IPS-NIHi11 (cell line): Measurements from ENCODE around the gene ZNF232.
"Not testable (repeated sequence)": the region's sequence is repeated elsewhere in the genome, so short reads cannot be mapped to it uniquely, and the experiment has no call there.

Experiments
- DNase-seq: peaks from one replicate; pipeline ENCODE4 v3.0.0; 2012; ENCODE audit warnings: mixed read lengths, low spot score

The ZNF232 gene

GRCh38 chr17:5111402-5112204 lies at the start of gene ZNF232:
TSS of gene ZNF232 (minus strand) at chr17:5111878. CDS start at chr17:5111822, 56 bp downstream.
- peak; percentile 95 for DNase-seq

- not testable (repeated sequence) for DNase-seq
Measured at GRCh38 chr17:5160702-5161101, 49.0 kb upstream of the ZNF232 start.

GRCh38 chr17:5146122-5146521 lies 34.4 kb upstream of the ZNF232 start:
- not testable (repeated sequence) for DNase-seq

DNA sequence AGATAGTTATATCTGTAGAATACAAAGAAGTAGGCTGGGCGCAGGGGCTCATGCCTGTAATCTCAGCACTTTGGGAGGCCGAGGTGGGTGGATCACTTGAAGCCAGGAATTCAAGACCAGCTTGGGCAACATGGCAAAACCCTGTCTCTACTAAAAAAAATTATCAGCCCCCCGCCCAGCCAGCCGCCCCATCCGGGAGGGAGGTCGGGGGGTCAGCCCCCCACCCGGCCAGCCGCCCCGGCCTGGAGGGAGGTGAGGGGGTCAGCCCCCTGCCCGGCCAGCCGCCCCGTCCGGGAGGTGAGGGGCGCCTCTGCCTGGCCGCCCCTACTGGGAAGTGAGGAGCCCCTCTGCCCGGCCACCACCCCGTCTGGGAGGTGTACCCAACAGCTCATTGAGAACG lies 31.2 kb upstream of the ZNF232 start:
- not testable (repeated sequence) for DNase-seq

DNA sequence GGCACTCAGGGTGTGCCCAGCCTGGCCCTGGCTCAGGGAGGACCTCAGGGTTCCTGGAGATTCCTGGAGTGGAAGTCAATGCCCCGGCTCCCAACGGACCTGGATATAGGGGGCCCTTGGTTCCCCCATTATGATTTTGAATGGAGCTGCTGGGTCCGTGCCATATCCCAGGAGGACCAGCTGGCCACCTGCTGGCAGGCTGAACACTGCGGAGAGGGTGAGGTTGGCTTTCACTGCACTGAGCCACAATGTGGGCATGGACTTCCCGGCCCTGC lies 27.7 kb upstream of the ZNF232 start:
- no peak for DNase-seq

GRCh38 chr17:5138616-5139457 lies 27.2 kb upstream of the ZNF232 start:
- no peak for DNase-seq

- not testable (repeated sequence) for DNase-seq
Measured at GRCh38 chr17:5138198-5138544, 26.5 kb upstream of the ZNF232 start.

- not testable (repeated sequence) for DNase-seq
Measured at GRCh38 chr17:5137511-5138197, 26.0 kb upstream of the ZNF232 start.

GRCh38 chr17:5136580-5137412 lies 25.1 kb upstream of the ZNF232 start:
- not testable (repeated sequence) for DNase-seq

DNA sequence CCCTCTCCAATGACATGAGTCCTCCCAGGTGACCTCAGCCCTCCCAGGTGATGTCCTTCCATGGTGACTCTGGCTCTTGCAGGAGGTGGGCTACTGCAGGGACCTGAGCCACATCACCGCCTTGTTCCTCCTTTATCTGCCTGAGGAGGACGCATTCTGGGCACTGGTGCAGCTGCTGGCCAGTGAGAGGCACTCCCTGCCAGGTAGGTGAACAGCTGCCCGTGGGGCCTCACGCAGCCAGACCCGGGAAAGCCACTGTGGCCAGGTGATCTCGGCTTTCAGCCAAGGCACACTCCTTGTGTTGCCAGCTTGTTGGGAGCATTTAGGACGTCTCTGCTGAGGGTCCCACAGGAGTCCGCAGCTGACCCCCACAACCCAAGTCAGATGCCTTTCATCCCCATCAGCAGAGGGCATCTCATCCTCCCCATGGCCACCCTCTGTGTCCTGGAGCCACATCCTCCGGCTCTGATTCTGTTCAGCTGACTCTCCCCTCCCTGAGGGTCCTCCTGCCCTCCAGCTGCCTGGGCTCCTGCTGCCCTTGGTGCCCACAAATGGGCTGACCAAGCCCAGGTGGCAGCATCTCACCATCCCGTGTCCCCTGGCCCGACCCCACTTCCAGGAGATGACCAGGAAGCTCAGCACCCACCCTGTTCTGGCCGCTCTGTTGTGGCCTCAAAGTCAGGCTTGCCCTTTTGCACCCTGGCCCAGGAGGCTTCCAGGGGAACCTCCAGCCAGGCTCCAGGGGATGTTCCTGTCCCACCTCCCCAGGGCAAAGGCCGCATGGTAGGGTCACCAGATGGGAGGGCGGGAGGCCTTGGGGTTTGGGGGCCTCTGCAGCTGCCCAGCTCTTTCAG lies 24.3 kb upstream of the ZNF232 start:
- DNase-seq, result no peak

- DNase-seq, result not testable (repeated sequence)
Measured at GRCh38 chr17:5135131-5135712, 23.5 kb upstream of the ZNF232 start.

DNA sequence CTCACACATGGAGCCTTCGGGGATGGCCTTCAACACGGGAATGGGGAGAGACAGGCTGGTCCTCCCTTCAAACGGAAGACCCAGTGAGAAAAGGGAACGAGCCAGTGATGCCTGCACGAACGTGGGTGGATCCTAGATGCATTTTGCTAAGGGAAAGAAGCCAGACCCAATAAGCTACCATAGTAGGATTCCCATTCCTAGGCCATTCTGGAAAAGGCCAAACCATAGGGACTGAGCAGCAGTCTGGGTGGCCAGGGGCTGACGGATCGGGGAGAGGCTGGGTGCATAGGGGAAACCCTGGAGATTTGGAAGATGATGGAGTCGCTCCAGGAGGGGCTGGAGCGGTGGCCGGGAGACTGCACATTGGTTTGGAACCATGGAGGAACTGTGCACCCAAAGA lies 22.9 kb upstream of the ZNF232 start:
- not testable (repeated sequence) for DNase-seq

DNA sequence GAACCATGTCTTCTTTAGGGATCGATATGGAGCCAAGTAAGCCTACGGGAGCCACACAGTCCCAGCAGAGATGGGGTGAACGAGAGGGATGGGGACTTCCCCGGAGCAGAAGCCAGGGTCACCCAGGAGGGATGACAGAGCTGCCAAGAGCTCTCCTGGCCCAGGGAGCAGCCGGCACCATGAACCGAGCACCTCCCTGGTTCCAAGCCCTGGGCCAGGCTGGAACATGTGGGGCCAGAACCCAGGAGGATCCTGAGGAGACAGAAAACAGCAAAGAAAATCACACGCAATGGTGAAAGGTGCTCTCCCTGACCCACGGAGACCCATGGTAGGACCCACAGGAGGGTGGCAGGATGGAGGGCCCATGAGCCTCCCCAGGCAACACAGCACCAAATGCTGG lies 22.3 kb upstream of the ZNF232 start:
- not testable (repeated sequence) for DNase-seq

DNA sequence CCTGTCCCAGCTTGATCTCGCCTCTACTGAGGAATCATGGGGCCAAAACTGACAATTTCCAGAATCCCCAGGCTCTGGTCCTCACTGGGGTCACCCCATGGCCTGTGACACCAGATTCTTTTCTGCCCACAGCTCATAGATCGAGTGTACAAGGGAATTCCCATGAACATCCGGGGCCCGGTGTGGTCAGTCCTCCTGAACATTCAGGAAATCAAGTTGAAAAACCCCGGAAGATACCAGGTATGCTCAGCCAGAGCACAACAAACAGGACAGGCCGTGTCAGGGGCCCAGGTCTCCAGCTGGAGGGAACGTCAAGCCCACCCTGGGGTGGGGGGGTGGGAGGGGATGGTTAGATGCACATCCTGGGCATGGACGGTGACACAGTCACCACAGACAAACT lies 21.6 kb upstream of the ZNF232 start:
- no peak for DNase-seq

GRCh38 chr17:5132503-5133225 lies 21.0 kb upstream of the ZNF232 start:
- DNase-seq, result not testable (repeated sequence)

- not testable (repeated sequence) for DNase-seq
Measured at GRCh38 chr17:5131799-5132502, 20.3 kb upstream of the ZNF232 start.

GRCh38 chr17:5131146-5131715 lies 19.6 kb upstream of the ZNF232 start:
- no peak for DNase-seq

- not testable (repeated sequence) for DNase-seq
Measured at GRCh38 chr17:5130687-5131086, 19.0 kb upstream of the ZNF232 start.

DNA sequence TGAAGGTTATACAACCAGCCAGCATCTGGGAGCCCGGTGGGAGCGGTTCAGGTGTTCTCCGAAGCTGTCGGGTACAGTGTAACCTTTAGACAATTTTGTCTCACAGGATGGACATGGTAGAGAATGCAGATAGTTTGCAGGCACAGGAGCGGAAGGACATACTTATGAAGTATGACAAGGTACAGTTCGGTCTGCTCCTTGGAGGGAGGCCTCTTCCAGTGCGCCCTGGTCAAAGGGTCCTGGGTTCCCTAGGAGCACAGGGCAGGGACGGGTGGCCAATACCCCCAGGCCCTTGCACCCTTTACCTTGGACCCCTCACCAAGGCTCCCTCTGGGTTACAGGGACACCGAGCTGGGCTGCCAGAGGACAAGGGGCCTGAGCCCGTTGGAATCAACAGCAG lies 18.6 kb upstream of the ZNF232 start:
- DNase-seq, result not testable (repeated sequence)
